Cerebellar nuclear complex (tissue), 1 donor: ENCODE results near the gene DGKB.

Source experiments
- DNase-seq, 2 experiments: peaks; one replicate each; lab custom pipeline; 2025; lab: John Stamatoyannopoulos, UW

DGKB gene

DNA sequence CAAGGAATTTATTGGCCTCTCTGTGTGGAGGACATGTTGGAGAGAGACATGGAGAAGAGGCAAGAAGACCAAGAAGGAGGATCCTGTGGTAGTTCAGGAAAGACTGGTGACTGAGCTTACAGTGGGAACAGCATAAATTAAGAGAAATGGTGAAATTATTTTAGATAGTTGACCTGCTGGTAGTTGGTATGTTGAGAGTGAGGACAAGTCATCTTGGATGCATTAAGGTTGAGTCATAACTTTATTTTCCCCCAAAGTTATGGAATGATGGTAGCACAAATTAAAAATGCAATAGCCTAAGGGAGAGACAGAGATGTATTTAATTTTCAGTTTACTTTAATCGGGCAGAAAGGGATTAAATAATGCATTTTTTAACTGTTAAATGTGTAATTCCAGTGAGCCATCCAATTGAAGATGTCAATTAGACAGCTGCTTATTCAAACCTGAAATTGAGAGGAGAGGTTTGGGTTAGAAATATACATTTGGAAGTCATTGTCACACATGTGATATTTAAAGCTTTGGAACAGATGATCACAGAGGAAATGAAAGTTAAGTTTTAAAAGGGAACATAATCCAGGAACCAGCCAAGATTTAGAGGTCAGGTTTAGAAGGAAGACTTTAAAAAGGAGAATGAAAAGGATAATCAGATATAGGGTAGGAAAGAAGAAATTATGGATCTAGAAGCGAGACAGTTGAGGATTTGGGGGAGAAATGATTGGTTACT lies 80.6 kb downstream of the DGKB start:
- DNase-seq = no peak

DNA sequence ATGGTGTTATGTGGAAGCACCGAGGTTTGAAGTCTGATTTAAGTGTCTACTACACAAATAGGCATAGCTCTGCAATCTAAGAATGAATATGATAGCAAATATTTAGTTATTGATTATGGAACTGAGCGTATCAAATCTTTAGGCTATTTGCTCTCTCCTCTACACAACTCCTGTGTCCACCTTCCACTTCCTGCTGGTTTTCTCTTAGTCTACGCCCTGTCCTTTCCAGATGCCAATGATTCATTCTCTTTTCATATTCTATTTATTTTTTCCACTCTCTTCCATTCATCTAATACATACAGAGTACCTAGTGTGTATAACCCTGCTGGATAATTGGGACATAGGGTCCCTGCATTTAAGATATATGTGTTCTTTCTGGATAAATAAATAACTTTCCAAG lies 83.7 kb downstream of the DGKB start:
- DNase-seq = no peak

DNA sequence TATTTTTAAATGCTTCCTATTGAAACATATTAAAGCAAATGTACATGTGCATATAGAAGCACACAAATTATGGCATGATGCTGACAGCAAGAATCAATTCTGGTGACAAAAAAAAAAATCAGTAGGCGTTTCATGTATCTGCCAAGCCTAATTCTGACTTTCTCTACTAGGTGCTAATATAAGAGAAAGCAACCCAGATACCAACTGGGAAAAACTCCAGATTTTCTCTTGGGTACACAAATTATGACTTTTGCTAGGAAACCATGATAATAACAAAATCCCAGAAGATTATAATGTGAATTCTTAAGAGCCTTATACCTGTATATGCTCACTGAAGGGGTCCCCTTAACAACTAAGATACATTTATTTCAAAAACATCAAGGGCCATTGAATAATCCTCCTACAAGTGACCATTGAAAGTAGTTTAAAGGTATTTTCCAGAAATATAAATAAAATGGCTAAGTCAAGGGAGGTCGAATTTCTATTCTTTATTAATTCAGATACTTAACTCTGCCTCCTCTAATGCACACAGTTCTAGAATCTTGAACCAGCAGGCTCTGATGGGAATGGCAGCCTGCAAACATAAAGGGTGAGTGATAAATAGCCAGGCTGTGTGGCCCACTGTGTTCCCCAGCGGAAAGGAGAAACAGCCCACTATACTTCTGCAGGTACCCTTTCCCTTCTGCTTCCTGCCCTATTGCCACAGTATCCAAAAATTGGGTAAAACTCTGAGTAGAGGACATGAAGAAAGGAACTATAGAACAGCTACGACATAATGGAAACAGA lies 84.5 kb downstream of the DGKB start:
- DNase-seq = no peak

DNA sequence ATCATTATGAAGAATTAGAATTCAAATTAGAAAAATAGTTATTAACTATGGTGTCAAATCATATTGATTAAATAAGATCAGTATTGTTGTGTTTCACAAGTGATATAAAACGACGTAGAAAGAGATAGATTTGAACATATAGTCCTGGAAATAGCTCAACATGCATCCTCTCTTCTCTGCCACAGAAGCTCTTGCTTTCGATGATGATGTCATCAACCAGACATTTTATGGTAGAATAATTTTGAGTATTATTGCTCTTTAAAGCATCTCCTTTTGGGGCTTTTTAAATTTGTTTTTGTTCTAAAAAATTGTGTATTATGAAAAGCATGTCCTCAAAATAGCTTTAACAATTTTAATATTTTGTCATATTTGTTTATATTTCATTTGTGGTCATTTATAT lies 95.0 kb downstream of the DGKB start:
- DNase-seq = no peak

DNA sequence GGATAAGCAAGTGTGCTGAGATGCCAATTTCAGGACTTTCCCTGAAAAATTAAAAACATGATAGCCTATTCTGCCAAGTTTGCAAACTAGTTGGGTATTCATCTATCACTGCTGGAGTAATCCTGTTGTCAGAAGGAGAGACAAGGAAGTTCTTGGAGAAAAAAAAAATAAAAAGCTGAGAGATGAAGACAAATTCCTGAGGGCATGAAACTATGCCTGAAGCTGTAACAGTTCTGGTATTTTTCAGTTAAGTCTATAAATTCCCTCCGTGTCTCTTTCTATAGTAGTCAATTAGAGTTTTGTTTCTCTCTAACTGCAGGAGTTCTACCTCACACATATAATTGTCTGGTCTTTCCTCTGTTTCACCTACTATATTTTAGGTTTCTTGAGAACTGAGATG lies 95.7 kb downstream of the DGKB start:
- DNase-seq = no peak

DNA sequence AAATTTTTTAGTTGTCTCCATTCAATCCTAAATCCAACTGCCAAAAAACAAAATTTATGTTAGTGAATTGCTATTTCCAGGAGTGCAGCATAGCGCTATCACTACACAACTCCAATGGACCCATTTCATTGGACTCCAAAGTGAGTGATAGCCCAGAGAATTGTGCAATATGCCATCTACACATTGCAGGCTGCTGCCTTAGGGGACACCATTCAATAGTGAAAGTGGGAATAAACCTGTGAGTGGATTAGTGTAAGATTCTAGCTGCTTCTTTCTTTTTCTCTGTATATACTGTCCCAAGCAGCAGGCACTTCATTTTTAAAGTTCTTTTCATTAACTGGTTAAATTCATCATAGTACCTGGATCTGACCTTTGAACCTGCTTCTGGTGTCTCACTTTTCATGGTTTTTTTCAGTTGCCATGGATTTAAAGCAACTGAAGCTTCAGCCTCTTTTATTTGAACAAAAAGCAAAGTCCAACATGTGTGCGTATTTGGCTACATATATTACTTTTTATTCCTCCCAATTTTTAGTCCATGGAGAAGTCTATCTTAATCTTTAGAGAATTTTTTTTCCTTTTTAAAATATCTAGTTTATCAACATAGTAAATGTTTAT lies 97.3 kb downstream of the DGKB start:
- no peak for DNase-seq

DNA sequence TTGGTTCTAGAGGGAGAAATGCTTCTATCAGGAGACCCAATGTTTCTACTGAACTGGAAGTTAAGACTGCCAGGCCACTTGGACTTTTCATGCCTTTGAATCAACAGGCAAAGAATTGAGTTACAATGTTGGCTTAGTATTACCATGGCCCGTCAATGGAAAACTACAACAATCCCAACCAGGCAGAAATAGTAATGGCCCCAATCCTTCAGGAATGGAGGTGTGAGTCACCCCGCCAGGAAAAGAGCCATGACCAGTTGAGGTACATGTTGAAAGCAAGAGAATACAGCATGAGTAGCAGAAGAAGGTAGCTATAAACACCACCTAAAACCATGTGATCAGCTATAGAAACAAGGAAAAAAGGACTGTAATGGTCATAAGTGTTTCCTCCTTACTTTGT lies 101.9 kb downstream of the DGKB start:
- DNase-seq = no peak

DNA sequence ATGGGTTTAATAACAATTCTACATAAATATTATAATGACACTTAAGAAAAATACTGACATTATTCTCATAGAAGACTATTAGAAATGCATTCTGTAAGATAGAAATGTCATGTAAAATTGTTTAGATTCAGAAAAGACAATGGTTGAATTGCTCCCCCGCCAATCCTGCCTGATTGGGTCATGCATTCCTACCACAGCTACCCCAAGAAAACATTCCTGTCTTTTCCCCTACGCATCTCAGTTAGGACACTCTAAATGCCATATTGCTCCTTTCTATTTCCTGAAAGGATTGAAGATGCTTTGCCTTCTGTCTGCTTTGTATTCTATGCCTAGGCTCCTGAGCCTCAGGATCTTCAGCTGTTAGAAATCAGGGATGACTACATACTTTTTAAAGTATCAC lies 109.4 kb downstream of the DGKB start:
- no peak for DNase-seq

DNA sequence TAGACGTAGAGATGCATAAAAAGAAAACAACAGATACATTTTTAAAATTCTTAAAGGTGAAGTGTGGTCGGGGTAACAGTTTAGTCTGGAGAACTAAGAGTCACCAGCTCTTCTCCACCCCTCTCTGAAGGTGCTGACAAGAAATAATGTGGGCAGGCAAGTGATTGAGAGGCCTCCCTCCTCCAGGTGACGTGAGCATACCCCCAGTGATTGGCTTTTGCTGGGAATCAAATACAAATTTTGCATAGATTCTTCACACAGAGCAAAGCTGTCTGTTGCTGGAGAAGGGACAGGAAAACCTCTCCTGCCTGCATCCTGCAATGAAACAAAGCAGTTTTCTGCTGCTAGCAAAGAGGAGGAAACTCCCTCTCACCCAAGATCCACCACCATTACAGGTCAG lies 115.0 kb downstream of the DGKB start:
- DNase-seq = no peak

DNA sequence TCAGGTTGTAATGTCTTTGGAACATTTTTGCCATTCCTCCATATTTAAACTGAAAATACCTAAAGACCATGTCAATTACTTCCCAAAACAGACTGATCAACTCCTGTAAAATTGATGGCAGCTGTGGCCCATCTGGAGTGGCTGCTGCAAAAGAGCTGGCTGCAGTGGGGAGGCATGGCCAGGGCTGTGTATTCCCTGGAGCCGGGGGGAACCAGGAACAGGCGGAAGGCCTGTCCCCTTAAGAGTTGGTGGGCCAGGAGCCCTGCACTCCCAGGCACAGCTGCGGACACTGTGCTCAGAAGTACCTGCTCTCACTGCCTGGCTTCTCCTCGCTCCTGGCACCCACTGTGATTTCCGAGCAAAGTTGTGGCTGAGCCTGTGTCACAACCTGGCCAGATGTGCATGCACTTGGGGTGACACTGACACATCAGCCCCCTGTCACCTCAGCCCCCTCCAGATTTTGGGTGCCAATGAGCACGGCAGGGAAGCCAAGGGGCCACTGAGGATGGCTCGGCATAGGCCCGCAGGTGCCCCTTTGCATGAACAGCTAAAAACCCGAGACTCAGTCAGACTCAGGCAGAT lies 116.1 kb downstream of the DGKB start:
- DNase-seq = no peak

DNA sequence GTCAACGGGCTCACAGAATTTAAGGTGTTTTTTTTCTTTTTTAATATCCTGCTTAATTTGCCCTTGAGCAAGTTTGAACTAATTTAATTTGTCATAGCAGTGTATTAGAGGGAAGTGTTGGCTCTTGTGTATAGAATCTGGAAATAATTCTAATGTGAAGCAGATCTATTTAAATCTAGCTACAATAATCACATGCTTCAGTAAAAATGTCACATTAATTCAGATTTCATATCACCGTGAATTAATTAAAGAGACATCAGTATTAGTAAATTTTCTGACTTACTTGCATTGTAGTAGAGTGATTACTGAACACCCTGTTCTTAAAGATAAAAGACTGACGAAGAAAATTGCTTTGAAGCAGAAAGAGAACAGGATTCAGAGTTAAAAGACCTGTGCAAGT lies 124.7 kb downstream of the DGKB start:
- no peak for DNase-seq

DNA sequence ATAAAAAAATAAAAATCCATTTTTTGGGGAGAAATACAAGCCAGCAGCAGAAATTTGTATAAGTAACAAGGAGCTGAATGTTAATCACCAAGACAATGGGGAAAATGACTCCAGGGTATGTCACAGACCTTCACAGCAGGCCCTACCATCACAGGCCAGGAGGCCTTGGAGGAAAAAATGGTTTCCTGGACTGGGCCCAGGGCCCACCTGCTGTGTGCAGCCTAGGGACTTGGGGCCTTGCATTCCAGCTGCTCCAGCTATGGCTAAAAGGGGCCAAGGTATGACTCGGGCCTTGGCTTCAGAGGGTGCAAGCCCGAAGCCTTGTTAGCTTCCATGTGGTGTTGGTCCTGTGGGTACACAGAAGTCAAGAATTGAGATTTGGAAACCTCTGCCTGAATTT lies 126.3 kb downstream of the DGKB start:
- no peak for DNase-seq

DNA sequence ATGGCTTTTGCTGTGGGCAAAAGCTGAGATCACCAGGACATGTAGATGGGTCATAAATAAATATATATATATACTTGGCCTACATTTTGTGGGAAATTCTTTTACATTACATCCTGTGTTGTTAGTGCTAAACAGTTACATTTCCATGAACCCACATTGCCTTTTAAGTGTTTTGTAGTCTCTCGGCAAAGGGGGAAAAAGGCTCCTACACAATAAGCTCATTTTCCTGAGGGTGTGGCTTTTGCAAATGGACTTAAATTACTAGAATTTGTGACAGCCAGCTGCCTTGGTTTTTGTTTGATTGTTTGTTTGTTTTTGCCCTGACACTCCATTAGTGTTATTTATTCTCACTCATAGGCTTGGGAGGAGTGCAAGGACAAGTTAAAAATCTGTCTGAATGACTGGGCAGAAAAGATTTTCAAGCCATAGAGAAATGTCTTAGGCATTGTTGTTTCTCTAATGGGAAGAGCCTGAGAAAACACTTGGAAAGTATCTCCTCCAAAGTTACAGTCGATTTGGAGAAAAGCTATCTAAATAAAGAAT lies 128.8 kb downstream of the DGKB start:
- no peak for DNase-seq

DNA sequence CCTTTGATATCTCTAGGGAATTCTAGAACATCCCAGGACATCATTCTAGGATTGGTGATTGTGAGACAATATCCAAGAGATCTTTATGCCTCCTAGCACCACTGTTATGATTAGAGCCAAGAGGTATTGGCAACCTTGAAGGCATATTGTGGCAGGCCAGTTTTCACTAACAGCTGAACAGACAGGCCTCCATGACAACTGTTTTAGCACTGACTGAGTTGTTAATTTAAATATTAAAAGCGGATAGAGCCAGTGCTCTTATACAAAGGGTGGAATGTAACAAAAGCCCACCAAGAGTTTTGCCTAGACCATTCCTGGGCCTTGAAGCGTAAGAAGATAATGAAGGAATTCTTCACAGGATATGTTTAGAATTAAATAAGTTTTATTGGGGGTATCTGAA lies 131.9 kb downstream of the DGKB start:
- DNase-seq = no peak

DNA sequence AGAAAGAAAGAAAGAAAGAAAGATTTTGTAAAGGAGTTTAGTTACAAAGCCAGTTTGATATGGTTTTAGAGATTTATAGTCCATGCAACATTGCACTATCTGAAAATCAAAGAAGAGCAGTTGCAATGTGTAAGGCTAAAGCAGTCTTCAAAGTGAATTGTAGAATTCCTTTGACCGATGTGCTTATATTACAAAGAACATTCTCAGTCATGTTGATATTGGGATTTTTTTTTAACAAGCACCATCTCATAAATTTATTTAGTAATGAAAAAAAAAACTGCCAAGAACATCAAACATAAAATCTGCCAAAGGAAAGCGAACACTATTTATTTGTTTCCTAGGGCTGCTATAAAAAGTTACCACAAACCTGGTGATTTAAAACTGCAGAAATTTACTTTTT lies 133.3 kb downstream of the DGKB start:
- no peak for DNase-seq

DNA sequence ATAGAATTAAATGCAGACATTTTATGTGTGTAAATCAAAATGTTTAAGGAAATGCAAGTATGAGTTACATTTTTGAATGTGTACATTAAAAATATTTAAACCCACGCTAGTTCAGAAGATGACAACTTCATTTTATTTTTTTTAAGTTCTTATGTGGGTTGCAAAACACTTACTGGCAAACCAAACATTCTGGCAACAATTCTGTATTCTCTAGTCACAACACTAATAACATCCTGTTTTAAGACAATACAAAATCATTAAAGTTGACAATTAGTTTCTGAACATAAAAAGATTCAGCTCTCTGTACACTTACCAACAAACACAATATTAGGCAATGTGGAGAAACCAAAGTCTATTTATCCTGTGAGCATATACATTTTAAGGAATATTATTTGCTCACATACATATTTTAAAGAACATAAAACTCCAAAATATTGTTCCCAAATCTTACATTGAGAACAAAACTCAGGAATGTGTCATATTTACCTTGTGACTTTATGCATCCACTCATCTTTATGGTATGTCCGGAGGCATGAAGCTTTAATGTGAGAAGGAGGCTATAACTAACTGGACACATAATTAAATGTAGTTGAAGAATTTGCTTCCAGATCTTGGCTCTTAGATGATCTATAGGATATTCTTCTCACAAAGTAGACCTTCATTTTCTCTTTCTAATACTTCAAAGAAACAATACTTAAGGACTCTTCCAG lies 134.7 kb downstream of the DGKB start:
- no peak for DNase-seq

DNA sequence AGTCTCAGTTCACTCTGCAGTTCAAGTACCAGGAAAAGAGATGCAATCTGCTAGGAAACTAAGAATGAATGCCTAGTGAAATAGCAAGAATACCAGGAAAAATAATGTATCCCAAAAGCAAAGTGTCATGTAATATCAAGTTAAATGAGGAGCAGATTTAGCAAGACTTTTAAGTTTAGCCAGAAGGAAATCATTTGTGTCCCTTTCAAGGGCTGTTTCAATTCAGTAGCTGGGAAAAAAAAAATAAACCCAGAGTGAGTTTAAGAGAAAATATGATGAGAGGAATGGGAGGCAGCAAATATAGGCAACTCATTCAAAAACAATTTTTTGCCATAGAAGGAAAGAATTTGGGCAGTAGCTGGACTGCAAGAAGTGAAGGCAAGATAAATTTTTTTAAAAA lies 135.8 kb downstream of the DGKB start:
- no peak for DNase-seq

DNA sequence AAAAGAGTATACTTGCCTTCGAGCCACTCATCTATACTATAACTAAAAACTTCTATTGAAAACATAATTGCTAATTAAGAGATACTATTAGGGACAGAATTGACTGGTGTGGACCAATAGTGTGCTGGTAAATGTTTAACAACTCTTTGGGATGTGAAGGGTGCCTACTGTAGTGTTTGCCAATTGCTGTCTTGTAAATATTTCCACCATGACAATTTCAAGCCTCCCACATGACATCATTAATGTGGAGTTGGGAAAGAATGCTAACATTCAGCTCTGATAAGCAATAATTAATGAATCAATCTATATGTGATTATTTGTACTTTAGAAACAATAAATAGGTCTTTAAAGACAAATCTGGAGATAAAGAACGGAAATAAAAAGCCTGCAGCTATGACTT lies 136.8 kb downstream of the DGKB start:
- no peak for DNase-seq

DNA sequence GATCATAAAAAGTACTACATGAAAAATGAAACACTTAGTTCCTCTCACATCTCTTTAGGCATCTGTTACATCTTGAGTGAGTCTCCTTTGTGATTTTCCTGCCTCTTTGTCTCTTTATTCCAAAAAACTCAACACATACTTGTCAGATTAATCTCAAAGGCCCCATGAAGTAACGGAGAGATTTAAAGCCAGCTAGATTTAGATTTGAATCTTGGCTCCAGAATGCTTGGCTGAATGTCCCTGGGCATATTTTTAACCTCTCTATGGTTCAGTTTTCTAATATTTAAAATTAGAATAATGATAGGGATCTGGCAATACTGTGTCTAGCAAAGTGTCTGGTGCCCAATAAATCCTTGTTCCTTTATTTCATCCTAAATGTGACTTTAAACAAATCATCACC lies 140.0 kb downstream of the DGKB start:
- no peak for DNase-seq

DNA sequence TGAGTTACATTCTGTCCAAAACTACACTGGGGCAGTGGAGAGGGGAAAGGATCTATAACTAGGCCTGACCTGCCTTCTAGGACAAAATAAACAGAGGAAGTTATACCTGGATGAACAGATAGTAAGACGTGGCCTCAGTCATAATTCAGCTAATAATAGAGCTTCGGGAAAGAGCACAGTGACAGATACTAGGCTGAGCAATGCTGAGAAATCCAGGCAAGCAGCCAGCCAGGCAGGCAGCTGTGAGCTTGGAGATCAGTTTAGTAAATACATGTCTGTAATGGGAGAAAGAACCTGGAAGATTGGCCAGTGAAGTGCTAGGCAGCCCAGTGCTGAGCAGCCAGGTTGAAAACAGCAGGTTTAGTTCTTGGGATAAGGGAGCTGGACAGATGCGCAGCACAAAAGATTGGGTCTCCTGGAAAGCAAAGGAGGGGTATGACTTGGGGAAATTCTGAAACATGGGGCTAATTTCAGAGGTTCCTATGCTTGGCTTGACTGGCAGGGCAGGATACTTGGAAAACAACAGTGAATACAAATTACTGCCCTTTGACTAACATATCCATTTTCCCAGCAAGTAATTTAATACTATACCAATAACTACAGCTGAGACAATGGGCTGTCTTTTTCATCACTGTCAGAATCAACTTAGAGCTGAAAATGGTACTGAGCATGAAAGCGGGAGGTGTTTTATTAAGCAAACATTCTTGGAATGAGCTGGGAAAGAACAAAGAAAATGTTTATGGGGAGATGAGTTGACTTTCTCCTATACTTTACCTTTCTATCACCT lies 140.8 kb downstream of the DGKB start:
- no peak for DNase-seq
